ENCODE measurements around the gene AP3B2.
"Not testable (repeated sequence)": the region's sequence is repeated elsewhere in the genome, so short reads cannot be mapped to it uniquely, and the experiment has no call there.

Gene AP3B2, protein sequence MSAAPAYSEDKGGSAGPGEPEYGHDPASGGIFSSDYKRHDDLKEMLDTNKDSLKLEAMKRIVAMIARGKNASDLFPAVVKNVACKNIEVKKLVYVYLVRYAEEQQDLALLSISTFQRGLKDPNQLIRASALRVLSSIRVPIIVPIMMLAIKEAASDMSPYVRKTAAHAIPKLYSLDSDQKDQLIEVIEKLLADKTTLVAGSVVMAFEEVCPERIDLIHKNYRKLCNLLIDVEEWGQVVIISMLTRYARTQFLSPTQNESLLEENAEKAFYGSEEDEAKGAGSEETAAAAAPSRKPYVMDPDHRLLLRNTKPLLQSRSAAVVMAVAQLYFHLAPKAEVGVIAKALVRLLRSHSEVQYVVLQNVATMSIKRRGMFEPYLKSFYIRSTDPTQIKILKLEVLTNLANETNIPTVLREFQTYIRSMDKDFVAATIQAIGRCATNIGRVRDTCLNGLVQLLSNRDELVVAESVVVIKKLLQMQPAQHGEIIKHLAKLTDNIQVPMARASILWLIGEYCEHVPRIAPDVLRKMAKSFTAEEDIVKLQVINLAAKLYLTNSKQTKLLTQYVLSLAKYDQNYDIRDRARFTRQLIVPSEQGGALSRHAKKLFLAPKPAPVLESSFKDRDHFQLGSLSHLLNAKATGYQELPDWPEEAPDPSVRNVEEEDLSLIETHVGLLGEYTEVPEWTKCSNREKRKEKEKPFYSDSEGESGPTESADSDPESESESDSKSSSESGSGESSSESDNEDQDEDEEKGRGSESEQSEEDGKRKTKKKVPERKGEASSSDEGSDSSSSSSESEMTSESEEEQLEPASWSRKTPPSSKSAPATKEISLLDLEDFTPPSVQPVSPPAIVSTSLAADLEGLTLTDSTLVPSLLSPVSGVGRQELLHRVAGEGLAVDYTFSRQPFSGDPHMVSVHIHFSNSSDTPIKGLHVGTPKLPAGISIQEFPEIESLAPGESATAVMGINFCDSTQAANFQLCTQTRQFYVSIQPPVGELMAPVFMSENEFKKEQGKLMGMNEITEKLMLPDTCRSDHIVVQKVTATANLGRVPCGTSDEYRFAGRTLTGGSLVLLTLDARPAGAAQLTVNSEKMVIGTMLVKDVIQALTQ

DNA sequence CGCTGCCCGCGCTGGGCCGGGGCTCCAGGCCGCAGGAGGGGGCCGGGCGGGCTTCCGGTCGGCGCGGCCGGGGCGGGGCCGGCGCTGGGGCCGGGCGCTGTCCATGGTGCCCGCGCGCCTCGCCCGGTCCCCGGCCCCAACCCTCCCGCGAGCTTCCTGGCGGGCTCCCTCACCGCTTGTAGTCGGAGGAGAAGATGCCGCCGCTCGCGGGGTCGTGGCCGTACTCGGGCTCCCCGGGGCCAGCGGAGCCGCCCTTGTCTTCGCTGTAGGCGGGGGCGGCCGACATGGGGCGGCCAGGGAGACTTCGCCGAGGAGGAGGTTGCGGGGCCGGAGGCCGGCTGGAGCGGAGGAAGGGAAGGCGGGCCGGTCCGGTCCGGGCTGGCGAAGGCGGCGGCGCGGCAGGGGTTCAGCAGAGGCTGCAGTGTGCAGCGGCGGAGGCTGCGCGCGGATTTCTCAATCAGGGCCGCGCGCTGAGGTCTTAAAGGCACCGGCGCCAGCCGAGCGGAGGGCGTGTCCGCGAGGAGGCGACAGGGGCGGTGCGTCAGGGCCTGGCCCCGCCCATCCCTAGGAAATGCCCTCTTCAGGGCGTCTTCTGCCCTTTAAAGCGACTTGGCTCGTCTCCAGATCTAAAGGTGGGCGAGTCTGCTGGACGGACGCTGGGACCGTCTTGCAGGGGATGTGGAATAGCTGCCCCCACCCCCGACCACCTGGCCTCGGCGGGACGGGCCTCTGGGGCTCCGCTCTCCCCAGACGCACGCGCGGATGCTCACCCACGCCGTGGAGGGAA is at the start of gene AP3B2:
TSS of gene AP3B2 (minus strand) at position 455 of the 787 bp plus-strand sequence. CDS start at position 286, 169 bp downstream.
- DNase-seq (ENCODE audit: low read depth) = peak; percentile 63

DNA sequence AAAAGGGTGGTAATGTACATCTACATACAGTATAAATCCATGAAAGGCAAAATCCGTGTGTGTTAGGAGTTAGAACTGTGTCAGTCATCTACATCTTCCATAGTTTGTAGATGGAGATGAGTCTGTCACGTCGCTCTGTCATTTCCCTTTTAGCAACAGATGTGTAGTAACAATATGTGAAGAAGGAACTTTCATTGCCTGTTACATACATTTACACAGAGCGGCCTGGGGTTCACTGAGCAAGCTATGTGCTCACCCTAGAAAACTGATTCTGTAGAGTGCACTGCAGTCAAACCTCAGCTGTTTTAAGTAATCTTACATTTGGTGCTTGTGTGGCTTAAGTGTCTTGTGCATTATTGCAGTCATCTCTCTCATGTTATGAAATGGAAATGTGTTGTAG is 41.6 kb upstream of the AP3B2 start:
- DNase-seq (ENCODE audit: low read depth) = no peak

DNA sequence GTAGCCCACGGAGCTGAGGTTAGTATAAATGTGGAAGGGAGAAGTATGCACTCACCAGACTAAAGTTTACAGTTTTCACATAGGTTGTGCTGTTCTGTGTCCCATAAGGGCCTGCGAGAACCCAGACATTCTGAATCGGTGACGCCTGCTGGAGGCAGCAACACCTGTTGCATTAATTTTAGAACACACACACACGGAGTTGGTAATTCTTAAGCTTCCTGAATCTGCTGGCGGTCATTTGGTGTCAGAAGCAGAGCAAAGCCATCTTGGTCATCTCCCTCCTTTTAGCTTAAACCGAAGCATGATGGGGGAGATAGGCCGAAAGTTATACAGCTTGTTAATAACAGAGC is 41.1 kb upstream of the AP3B2 start:
- no peak for DNase-seq (ENCODE audit: low read depth)

DNA sequence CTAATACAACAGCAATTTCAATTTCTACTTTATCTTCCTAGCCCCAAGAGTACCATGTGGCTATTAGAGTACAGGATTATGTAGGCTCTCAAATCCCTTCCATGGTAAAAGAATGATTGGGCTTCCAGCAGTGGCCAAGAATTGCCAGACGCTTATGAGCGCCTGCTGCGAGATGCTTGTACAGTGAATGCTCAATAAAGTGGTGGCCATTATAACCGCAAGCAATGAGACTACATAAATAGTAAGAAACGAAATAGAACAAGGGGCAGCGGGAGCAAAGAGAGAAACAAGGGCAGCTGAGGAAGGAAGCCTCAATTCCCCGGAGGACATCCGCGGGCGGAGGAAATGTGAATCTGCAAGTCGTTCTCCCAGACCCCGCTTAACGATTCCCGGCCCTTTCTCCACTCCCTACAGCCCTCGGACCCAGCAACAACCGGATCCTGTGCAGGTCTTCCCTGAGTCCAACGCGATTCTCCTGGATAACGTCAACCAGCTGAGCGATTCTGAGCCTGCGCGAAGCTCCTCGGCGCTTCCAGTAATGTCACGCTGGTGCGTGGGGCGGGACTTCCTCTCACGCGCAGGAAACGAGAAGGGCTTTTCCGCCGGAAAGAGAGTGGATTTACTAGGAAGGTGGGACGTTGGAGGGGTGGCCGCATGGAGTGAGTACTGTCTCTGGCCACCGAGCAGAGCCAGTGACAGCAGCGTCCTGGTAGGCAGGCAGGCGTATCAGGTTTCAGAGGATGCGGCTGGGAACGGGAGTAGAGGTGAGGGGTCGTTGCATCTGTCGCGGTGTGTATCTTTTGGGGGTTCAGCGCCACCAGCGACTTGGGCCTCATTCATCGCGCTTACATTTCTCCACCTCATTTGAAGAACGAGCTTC is 40.5 kb upstream of the AP3B2 start:
- peak; percentile 80 for DNase-seq (ENCODE audit: low read depth)

DNA sequence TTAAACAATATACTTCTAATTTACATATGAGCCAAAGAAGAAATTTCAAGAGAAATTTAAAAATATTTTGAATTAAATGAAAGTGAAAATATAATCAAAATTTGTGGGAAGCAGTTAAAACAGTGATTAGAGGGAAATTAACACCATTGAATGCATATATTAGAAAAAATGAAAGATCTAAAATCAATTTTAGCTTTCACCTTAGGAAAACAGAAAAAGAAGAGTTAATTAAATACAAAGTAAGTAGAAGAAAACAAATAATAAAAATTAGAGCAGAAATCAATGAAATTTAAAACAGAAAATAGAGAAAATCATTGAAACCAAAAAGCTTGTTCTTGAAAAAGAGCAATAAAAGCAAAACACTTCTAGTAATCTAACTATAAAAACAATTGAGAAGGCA is 38.6 kb upstream of the AP3B2 start:
- DNase-seq (ENCODE audit: low read depth) = no peak

DNA sequence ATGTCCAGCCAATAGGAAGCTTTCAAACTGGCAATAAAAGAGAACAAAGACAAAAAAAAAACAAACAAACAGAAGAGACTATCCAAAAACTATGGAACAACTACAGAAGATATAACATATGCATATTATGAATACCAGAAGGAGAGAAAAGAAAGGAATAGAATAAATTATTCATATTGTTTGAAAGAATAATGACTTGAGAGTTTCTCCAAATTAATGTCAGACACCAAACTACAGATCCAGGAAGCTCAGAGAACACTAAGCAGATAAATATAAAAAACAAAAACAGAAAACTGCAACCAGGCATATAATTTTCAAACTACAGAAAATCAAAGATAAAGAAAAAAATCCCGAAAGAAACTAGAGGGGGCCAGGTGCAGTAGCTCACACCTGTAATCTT is 34.1 kb upstream of the AP3B2 start:
- no peak for DNase-seq (ENCODE audit: low read depth)

DNA sequence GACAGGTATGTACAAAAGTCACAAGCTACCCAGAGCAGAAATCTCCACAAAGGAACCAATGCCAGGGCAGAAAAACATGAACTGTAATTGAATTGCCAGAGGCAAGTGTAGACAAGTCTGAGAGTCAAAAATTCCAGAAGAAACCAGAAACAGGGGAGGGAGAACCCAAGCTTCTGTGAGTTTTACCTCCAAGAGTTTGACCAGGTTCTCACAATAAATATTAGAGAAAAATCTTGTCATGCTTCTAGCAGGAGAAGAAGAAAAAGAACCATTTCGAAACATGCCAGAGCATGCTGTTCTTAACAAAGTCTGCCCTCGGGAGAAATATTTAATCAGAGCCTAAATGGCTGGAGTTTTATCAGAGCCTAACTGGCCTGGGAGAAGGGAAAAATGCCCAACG is 32.5 kb upstream of the AP3B2 start:
- DNase-seq (ENCODE audit: low read depth) = no peak

DNA sequence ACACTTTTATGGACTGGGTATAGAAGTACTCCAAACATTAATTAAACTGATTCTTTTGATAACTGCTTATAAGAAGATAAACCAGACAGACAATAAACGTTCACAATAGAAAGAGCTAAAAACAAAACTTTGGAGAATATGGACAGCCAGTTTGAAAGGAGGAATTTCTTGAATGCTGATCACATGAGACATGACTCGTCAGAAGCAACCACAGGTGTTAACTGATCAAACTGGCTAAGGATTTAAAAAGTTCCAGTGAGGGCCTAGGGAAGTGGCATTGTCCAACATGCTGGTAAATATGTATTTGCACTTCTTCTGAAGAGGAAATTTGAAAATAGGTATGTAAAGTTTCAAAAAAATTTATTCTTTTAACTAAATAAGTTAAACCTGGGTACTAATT is 29.4 kb upstream of the AP3B2 start:
- no peak for DNase-seq (ENCODE audit: low read depth)

DNA sequence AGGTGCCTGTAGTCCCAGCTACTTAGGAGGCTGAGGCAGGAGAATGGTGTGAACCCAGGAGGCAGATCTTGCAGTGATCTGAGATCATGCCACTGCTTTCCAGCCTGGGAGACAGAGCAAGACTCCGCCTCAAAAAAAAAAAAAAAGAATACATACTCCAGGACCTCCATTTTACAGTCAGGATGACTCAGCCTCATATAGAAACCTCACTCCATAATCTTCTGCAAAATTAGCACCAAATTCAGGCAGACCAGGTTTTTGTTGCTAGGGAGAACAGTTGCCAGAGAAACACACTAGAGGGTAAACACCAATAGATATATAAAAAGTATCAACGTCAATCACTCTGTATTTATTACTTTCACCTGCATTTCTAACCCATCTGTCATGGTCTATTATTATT is 28.3 kb upstream of the AP3B2 start:
- DNase-seq (ENCODE audit: low read depth) = no peak

DNA sequence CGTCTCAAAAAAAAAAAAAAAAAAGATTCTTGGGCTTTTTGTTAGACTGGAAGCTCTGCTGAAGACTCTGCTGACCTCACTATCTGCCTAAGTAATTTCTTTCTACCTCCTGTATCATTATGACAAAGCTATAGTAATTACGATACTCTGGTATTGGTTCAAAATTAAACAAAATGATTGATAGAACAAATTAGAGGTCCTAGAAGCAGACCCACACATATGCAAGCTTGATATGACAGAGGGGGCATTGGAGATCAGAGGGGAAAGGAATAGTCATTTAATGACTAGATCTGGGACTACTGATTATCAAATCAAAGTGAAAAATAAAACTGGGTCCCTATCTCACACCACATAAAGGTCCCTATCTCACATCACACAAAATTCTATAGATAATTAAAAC is 21.9 kb upstream of the AP3B2 start:
- no peak for DNase-seq (ENCODE audit: low read depth)

DNA sequence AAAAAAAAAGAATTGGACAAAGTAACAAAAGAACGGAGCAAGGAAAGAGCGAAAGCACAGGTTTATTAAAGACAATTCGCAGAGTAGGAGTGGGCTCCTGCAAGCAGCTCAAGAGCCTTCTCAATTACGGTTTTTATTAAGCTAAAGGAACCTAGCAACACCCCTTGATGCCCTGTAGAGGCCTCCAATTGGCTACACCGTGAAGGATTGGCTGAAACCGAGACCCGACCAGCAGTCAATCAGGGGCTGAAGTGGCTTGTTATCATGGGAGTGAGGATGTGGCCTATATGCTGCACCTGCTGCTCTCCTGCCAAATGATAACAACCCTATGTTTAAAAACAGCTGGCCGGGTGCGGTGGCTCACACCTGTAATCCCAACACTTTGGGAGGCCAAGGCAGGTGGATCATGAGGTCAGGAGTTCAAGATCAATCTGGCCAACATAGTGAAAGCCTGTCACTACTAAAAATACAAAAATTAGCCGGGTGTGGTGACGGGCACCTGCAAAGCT is 20.4 kb upstream of the AP3B2 start:
- no peak for DNase-seq (ENCODE audit: low read depth)

DNA sequence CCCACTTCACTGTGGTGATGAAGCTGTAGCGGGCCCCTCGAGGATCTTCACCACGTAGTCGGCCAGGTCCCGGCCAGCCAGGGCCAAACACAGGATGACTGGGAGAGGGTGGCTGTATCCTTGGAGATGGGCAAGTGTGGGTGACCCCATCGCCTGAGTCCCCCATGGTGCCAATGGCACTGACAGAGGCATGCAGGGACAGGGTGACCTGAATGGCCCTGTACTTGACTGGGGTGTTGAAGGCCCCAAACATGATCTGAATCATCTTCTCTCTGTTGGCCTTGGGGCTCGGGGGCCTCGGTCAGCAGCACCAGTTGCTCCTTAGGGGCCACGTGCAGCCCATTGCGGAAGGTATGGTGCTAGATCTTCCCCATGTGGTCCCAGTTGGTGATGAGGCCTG is 17.1 kb upstream of the AP3B2 start:
- no peak for DNase-seq (ENCODE audit: low read depth)

DNA sequence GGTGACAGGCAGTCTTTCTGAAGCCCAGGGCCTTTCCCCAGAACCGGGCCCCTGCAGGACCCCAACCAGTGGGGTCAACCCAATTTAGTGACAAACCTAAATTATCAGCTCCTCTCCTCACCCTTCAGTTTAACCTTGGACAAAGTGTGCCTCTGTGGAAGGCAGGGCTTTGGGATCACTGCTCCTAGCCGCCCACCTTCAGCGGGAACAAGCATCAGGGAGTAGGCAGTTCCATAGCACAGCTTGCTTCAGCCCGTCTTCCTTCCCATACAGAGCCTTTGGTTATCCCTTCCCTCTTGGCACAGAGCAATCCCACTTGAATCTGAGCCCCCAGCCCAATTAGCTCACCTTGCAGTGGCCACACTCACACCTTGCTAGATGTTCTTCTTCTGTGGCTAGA is 5.3 kb upstream of the AP3B2 start:
- DNase-seq (ENCODE audit: low read depth) = no peak

DNA sequence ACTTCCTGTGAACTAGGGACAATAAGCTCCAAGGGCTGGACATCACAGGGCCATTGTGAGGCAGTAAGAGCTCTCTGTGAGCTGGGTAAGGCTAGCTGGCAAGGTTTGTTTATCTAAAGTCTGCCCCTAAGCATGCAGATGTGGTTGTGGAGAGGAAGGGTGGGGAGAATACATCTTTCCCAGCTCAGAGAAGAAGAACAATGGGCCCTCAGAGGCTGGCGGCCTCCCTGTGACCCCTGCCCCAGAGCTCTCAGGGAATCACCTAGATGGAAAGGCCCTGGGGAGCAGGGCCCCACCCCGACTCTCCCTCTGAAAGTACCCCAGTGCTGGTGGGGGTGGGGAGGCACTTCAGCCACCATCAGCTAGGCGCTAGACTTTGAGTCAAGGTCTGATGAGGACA is 4.3 kb upstream of the AP3B2 start:
- no peak for DNase-seq (ENCODE audit: low read depth)

DNA sequence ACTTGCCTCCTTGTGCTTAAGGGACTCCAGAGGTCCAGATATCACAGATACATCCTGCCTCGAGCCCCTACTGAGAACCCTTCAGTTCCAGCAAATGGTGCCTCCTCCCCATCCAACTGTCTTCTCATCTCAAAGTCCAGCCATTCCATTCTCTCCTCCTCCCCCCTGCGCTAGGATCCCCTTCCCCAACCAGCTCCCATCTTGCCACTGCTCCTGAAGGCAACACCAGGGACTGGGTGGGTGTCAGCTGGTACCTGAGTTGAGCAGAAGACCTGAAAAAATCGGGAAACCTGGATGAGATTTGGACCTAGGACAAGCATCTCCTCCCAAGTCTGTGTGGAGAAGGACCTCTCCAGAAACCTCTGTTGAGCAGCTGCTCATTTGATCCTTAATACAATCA is 2.4 kb upstream of the AP3B2 start:
- no peak for DNase-seq (ENCODE audit: low read depth)

DNA sequence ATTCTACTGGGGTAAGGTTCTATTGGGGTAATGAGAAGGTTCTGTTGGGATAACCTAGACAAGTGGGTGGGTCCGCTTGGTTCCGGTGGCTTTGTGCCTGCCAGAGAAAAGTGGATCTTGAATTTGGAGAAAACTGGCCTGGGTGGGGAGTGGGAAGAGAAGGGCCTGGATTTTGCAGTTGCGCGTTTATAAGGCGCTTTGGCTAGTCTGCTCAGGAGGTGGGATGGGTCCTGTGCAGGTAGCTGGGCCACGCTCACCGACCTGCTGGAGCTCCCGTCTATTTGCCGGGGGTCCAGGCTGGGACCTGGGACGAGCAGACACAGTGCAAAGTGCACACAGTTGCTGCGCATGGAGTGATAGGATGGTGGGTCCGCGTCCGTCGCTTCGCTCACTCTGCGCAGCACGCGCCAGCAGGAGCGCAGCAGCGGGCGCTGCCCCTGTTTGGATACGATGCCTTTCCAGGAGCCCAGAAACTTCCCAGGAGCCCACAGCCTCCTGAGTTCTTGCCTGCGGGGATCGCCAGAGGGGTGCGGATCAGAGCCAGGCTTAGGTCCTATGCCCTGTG is 1.3 kb upstream of the AP3B2 start:
- DNase-seq (ENCODE audit: low read depth) = no peak

DNA sequence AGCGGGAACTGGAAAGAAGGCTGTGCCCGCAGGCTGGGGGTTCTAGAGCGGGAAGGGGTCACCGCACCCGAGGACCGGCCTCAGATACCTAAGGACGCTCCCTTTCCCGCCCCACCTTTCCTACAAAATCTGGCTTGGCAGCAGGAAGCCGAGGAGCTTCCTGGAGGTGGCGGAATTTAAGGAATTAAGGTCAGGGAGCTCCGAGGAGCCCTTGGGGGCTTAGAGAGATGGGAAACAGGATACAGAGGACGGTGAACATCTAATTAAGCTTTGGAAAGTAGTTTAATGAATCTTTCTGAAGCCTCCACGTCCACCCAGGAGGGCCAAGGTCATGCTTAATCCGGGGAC is 507 bp upstream of the AP3B2 start:
- DNase-seq (ENCODE audit: low read depth) = no peak

DNA sequence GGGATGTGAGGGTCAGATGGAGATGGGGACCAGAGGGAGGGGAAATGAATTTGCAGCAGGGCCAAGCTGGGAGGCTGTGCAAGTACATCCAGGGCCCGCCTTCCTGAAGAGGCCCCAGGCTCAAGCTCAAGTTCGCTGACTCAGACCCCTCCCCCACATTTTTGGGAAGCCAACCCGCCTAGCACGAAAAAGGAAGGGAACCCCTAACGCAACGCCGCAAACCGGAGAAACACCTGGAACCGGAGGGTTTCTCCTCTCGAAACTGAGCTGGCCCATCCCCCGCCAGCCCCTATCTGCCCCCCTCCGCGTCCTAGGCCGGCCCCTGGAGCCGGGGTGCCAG is 624 bp downstream of the AP3B2 start:
- no peak for DNase-seq (ENCODE audit: low read depth)

DNA sequence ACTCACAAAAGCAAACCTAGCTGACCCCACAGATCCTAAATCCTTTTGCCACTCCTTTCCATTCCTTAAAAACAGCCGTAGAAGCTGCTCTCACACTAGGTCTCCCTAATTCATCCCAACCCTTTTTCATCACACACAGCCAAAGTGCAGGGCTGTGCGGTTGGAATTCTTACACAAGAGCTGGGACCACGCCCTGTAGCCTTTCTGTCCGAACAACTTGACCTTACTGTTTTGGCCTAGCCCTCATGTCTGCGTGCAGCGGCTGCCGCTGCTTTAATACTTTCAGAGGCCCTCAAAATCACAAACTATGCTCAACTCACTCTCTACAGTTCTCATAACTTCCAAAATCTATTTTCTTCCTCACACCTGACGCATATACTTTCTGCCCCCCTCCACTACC is 3.8 kb downstream of the AP3B2 start:
- not testable (repeated sequence) for DNase-seq (ENCODE audit: low read depth)

DNA sequence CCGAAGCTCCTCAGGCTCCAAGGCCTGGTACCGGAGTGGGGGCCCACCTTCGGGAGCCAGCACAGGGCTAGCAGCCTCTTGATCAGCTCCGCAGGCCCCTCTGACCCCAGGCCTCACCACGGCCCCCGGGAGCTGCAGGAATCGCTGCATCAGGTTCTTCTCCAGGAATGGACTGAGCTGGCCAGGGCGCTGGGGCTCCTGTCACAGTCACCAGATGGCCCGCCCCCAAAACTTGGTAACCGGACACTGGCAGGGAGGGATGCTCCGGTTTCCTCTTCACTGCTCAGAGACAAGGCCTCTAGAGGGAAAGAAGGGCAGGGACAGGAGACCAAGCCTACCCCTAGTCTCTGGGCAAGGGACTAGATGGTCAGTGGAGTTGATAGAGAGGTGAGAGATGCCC is 9.9 kb downstream of the AP3B2 start:
- DNase-seq (ENCODE audit: low read depth) = no peak

Data from stimulated activated CD8-positive, alpha-beta memory T cell treated with anti-CD3 and anti-CD28 coated beads, Interleukin-4, amount 100 ng/mL, for 24 hours (primary cell).